DOHH2 (cell line): Measurements from ENCODE around the gene SIRT5.
A peak's percentile ranks its signal among the peaks of the same experiment; 100 is the strongest.

Experiments used
- H3F3A ChIP-seq: fragments of 200-600 bp; sonication (generic), shearing (Covaris generic); 2 replicates; pipeline ENCODE4 v1.6.0; 2016; ENCODE audit warnings: antibody characterized with exemption, mild to moderate bottlenecking; ENCODE audit not compliant: control insufficient read depth, insufficient read depth
- H3K27ac ChIP-seq: fragments of 200-600 bp; sonication (generic); 2 replicates; pipeline ENCODE4 v1.5.1; 2014; ENCODE audit warnings: low read depth, mild to moderate bottlenecking, low read length, moderate library complexity
- H3K27me3 ChIP-seq: fragments of 200-600 bp; sonication (generic); 2 replicates; pipeline ENCODE4 v1.6.1; 2014; ENCODE audit warnings: mild to moderate bottlenecking, low read length, mixed read lengths; ENCODE audit not compliant: control insufficient read depth
- H3K36me3 ChIP-seq: fragments of 200-600 bp; sonication (generic); 2 replicates; pipeline ENCODE4 v1.6.1; 2014; ENCODE audit warnings: mild to moderate bottlenecking, low read length, moderate library complexity, mixed read lengths; ENCODE audit not compliant: control insufficient read depth
- H3K4me1 ChIP-seq: fragments of 200-600 bp; sonication (generic); 2 replicates; pipeline ENCODE4 v1.6.1; 2014; ENCODE audit warnings: mild to moderate bottlenecking, low read length, mixed read lengths; ENCODE audit not compliant: control insufficient read depth
- H3K4me2 ChIP-seq: fragments of 200-600 bp; sonication (generic); 2 replicates; pipeline ENCODE4 v1.6.0; 2014; ENCODE audit warnings: mild to moderate bottlenecking, low read length, moderate library complexity
- H3K4me3 ChIP-seq: fragments of 200-600 bp; sonication (generic); 2 replicates; pipeline ENCODE4 v1.5.1; 2014; ENCODE audit warnings: mild to moderate bottlenecking, low read length, mixed read lengths
- H3K79me2 ChIP-seq: fragments of 200-600 bp; sonication (generic); 2 replicates; pipeline ENCODE4 v1.6.1; 2014; ENCODE audit warnings: mild to moderate bottlenecking, low read length, mixed read lengths; ENCODE audit not compliant: control insufficient read depth
- H3K9me2 ChIP-seq: fragments of 200-600 bp; sonication (generic); replicated peaks from 2 replicates; pipeline ENCODE4 v1.6.1; 2014; ENCODE audit warnings: mild to moderate bottlenecking, low read length, mixed read lengths; ENCODE audit not compliant: control insufficient read depth
- H3K9me3 ChIP-seq: fragments of 200-600 bp; sonication (generic); 2 replicates; pipeline ENCODE4 v1.6.1; 2014; ENCODE audit warnings: antibody characterized with exemption, low read length, mixed read lengths; ENCODE audit not compliant: control insufficient read depth, insufficient read depth
- H4K20me1 ChIP-seq: fragments of 200-600 bp; sonication (generic); 2 replicates; pipeline ENCODE4 v1.6.0; 2014; ENCODE audit warnings: low read depth, mild to moderate bottlenecking, antibody characterized with exemption, low read length, moderate library complexity; ENCODE audit not compliant: control insufficient read depth, insufficient read depth
- EZH2phosphoT487 ChIP-seq: fragments of 200-600 bp; sonication (generic); IDR thresholded peaks from 2 replicates; pipeline ENCODE4 v1.6.1; 2017; ENCODE audit warnings: borderline replicate concordance, mild to moderate bottlenecking, antibody characterized with exemption, low read length, moderate library complexity, mixed read lengths
- TF ChIP-seq, protein P1 (sequence below): fragments of 200-600 bp; sonication (generic); IDR thresholded peaks from one replicate; pipeline ENCODE4 v1.5.1; 2014; ENCODE audit warnings: antibody characterized with exemption, mild to moderate bottlenecking, low read depth, low read length; ENCODE audit not compliant: poor library complexity, severe bottlenecking

SIRT5 gene

DNA sequence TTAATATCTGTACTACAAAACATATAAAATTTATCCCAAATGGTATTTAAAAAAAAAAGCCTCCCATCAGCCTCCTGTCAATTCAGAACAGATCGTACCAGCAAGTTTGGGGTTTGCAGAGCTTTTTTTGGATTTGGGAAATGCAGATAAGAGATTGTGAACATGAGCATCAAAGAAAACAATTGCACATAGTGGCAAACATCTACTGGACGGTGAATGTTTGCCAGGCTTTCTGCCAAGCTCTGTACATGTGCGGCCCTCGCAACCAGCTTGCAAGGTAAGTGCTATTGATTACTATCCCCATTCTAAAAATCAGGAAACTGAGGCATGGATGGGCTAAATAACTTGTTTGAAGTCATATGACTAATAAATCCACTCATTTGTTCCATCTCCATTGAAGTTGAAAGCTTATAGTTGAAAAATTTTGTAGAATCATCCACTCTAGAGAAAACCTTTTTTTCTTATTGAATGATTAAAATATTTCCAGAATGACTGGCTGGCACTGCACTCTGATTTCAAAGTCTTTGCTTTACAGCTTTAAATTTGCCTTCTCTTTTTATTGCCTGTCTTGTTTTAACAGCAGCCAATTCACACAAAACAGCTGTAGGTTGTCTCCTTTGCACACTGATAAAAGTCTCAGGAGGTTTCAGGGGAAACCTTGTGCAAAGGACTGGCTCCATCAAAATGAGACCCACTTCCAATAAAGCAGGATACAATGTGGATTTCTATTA lies 37.4 kb upstream of the SIRT5 start:
- Histone ChIP-seq H3K4me1 (peaks cover 31% of the 10 kb centered on the region), H3F3A (no peaks in the 10 kb centered on the region), H3K27me3 (no peaks in the 10 kb centered on the region), H3K4me3 (no peak overlapping the region), H3K9me3 (no peaks in the 10 kb centered on the region), H3K4me2 (no peak overlapping the region), H4K20me1 (no peaks in the 10 kb centered on the region), H3K36me3 (no peaks in the 10 kb centered on the region), H3K79me2 (no peaks in the 10 kb centered on the region), H3K9me2 (no peaks in the 10 kb centered on the region), H3K27ac (no peak overlapping the region)
- no peak for TF ChIP-seq EZH2phosphoT487
- TF ChIP-seq, protein P1, sequence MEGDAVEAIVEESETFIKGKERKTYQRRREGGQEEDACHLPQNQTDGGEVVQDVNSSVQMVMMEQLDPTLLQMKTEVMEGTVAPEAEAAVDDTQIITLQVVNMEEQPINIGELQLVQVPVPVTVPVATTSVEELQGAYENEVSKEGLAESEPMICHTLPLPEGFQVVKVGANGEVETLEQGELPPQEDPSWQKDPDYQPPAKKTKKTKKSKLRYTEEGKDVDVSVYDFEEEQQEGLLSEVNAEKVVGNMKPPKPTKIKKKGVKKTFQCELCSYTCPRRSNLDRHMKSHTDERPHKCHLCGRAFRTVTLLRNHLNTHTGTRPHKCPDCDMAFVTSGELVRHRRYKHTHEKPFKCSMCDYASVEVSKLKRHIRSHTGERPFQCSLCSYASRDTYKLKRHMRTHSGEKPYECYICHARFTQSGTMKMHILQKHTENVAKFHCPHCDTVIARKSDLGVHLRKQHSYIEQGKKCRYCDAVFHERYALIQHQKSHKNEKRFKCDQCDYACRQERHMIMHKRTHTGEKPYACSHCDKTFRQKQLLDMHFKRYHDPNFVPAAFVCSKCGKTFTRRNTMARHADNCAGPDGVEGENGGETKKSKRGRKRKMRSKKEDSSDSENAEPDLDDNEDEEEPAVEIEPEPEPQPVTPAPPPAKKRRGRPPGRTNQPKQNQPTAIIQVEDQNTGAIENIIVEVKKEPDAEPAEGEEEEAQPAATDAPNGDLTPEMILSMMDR, result no peak

- Histone ChIP-seq H3K4me3 (no peak overlapping the region), H3K9me3 (no peaks in the 10 kb centered on the region), H3K79me2 (no peaks in the 10 kb centered on the region), H3K27ac (no peak overlapping the region), H3K27me3 (no peaks in the 10 kb centered on the region), H3K36me3 (no peaks in the 10 kb centered on the region), H3F3A (no peaks in the 10 kb centered on the region), H3K9me2 (no peaks in the 10 kb centered on the region), H4K20me1 (no peaks in the 10 kb centered on the region), H3K4me2 (no peak overlapping the region), H3K4me1 (peaks cover 31% of the 10 kb centered on the region)
- TF ChIP-seq EZH2phosphoT487, result no peak
- TF ChIP-seq, protein P1, result no peak
These were observed 36.9 kb upstream of the SIRT5 start for GRCh38 chr6:13537527-13537897.

GRCh38 chr6:13538084-13538483 lies 36.3 kb upstream of the SIRT5 start:
- no peak for TF ChIP-seq EZH2phosphoT487
- TF ChIP-seq, protein P1, result peak; percentile 51
- H3K36me3 ChIP-seq, result no peaks in the 10 kb centered on the region

DNA sequence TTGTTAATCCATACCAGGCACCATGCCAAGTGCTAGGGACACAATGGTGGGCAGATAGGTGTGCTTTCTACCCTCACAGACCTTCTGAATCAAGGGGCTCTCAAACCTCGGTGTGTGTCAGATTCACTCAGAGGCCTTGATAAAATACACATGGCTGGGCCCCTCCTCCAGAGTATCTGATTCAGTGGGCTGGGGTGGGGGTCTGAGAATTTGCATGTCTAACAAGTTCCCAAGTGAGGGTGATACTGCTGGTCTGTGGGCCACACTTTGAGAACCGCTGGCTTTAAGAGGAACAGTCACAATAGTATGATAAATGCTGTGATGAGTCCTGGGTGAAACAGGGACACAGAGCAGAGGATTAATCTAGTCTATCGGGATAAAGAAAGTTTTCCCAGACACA lies 35.8 kb upstream of the SIRT5 start:
- Histone ChIP-seq H3K36me3 (no peaks in the 10 kb centered on the region), H3K9me3 (no peaks in the 10 kb centered on the region), H3K27ac (no peak overlapping the region), H3K9me2 (no peaks in the 10 kb centered on the region), H3K27me3 (no peaks in the 10 kb centered on the region), H3K4me2 (no peak overlapping the region), H4K20me1 (no peaks in the 10 kb centered on the region), H3K4me1 (peaks cover 31% of the 10 kb centered on the region), H3K79me2 (no peaks in the 10 kb centered on the region), H3F3A (no peaks in the 10 kb centered on the region), H3K4me3 (no peak overlapping the region)
- TF ChIP-seq, protein P1, result no peak
- no peak for TF ChIP-seq EZH2phosphoT487

More at GRCh38 chr6:13538084-13538483, 36.3 kb upstream of the SIRT5 start:
- peaks cover 31% of the 10 kb centered on the region for H3K4me1 ChIP-seq
- no peaks in the 10 kb centered on the region for H3K9me2 ChIP-seq
- H3K4me2 ChIP-seq, result no peak overlapping the region
- H3K4me3 ChIP-seq, result no peak overlapping the region
- no peaks in the 10 kb centered on the region for H3F3A ChIP-seq
- H3K27ac ChIP-seq, result no peak overlapping the region
- H3K9me3 ChIP-seq, result no peaks in the 10 kb centered on the region
- H3K27me3 ChIP-seq, result no peaks in the 10 kb centered on the region
- no peaks in the 10 kb centered on the region for H4K20me1 ChIP-seq
- no peaks in the 10 kb centered on the region for H3K79me2 ChIP-seq
